GM23338 (cell line): Measurements from ENCODE around the gene FAM117B. TPM values are rescaled to one million over a fixed set of nuclear protein-coding genes. Genes with fewer than 3 reads are reported as not detected.

Source experiments
- ATAC-seq: fragments of 200-7000 bp; cut with Tn5 transposase; 3 replicates; pipeline ENCODE4 v1.9.1; 2020
- DNase-seq: peaks from one replicate; pipeline ENCODE4 v3.0.0-alpha.2; 2015; ENCODE audit warnings: low spot score
- H2AFZ ChIP-seq: fragments of 200-600 bp; sonication (generic); 2 replicates; pipeline ENCODE4 v1.8.0; 2016; ENCODE audit warnings: antibody characterized with exemption, mild to moderate bottlenecking, moderate library complexity
- H3F3A ChIP-seq: fragments of 200-600 bp; sonication (generic); replicated peaks from 2 replicates; pipeline ENCODE4 v1.8.0; 2017; ENCODE audit warnings: antibody characterized with exemption, mixed run types, low read depth
- H3K27ac ChIP-seq: fragments of 200-600 bp; sonication (generic); 2 replicates; pipeline ENCODE4 v1.6.1; 2016; ENCODE audit warnings: low read depth
- H3K27me3 ChIP-seq: fragments of 200-600 bp; sonication (generic); 2 replicates; pipeline ENCODE4 v1.8.0; 2016; ENCODE audit warnings: mild to moderate bottlenecking, mixed run types, moderate library complexity; ENCODE audit not compliant: insufficient read depth
- H3K36me3 ChIP-seq: fragments of 200-600 bp; sonication (generic); 2 replicates; pipeline ENCODE4 v1.8.0; 2016; ENCODE audit warnings: mild to moderate bottlenecking; ENCODE audit not compliant: insufficient read depth
- H3K4me1 ChIP-seq: fragments of 200-600 bp; sonication (generic); 2 replicates; pipeline ENCODE4 v1.8.0; 2016; ENCODE audit warnings: mild to moderate bottlenecking, moderate library complexity; ENCODE audit not compliant: insufficient read depth
- H3K4me2 ChIP-seq: fragments of 200-600 bp; sonication (generic); 2 replicates; pipeline ENCODE4 v1.7.1; 2017; ENCODE audit warnings: mixed run types
- H3K4me3 ChIP-seq: fragments of 200-600 bp; sonication (generic); 2 replicates; pipeline ENCODE4 v1.6.1; 2016; ENCODE audit warnings: mixed run types
- H3K79me2 ChIP-seq: fragments of 200-600 bp; sonication (generic); replicated peaks from 2 replicates; pipeline ENCODE4 v1.8.0; 2017; ENCODE audit warnings: mild to moderate bottlenecking; ENCODE audit not compliant: insufficient read depth
- H3K9me2 ChIP-seq: fragments of 200-600 bp; sonication (generic); 2 replicates; pipeline ENCODE4 v1.8.0; 2017; ENCODE audit not compliant: insufficient read depth
- H4K20me1 ChIP-seq: fragments of 200-600 bp; sonication (generic); replicated peaks from 2 replicates; pipeline ENCODE4 v1.8.0; 2017; ENCODE audit warnings: mild to moderate bottlenecking; ENCODE audit not compliant: insufficient read depth
- H3K27ac Mint-ChIP-seq: 2 replicates; pipeline ENCODE4 v1.8.0; 2020; ENCODE audit warnings: inconsistent platforms, mild to moderate bottlenecking, moderate library complexity, mixed read lengths
- H3K27me3 Mint-ChIP-seq: 3 replicates; pipeline ENCODE4 v1.8.0; 2022; ENCODE audit warnings: low read depth, mild to moderate bottlenecking, moderate library complexity, mixed read lengths, inconsistent platforms; ENCODE audit not compliant: insufficient read depth, poor library complexity
- H3K36me3 Mint-ChIP-seq: 3 replicates; pipeline ENCODE4 v1.8.0; 2021; ENCODE audit warnings: low read depth, mild to moderate bottlenecking, inconsistent platforms, moderate library complexity, mixed read lengths
- H3K4me1 Mint-ChIP-seq: 3 replicates; pipeline ENCODE4 v1.8.0; 2020; ENCODE audit warnings: mild to moderate bottlenecking, inconsistent platforms, mixed read lengths
- H3K4me3 Mint-ChIP-seq: 3 replicates; pipeline ENCODE4 v1.8.0; 2021; ENCODE audit warnings: moderate library complexity, mild to moderate bottlenecking, inconsistent platforms, mixed read lengths
- H3K9me3 Mint-ChIP-seq: 3 replicates; pipeline ENCODE4 v1.8.0; 2020; ENCODE audit warnings: moderate library complexity, mild to moderate bottlenecking, inconsistent platforms, mixed read lengths
- CREB1 ChIP-seq: fragments of 250-450 bp; sonication (Bioruptor Pico); IDR thresholded peaks from 2 replicates; pipeline ENCODE4 v1.5.0; 2020; ENCODE audit warnings: low read depth, mild to moderate bottlenecking, moderate library complexity
- CTCF ChIP-seq, 2 experiments: fragments of 200-600 bp in 1 of 2; sonication (generic) in 1 of 2; conservative IDR thresholded peaks; 2 replicates each; pipeline versions ENCODE4 v1.5.1 to v1.6.1; 2016 to 2017; ENCODE audit warnings: antibody characterized with exemption in 2 of 2, low read depth in 2 of 2, mild to moderate bottlenecking in 2 of 2, moderate library complexity in 1 of 2
- ETS1 ChIP-seq: IDR thresholded peaks from 2 replicates; pipeline ENCODE4 v1.6.1; 2016; ENCODE audit warnings: antibody characterized with exemption
- EZH2phosphoT487 ChIP-seq: fragments of 200-600 bp; sonication (generic); IDR thresholded peaks from one replicate; pipeline ENCODE4 v1.8.1; 2018; ENCODE audit warnings: antibody characterized with exemption; ENCODE audit not compliant: unreplicated experiment
- NANOG ChIP-seq: IDR thresholded peaks from 2 replicates; pipeline ENCODE4 v1.6.1; 2016; ENCODE audit warnings: antibody characterized with exemption, borderline replicate concordance
- POLR2AphosphoS5 ChIP-seq: IDR thresholded peaks from 2 replicates; pipeline ENCODE4 v1.6.1; 2016; ENCODE audit warnings: antibody characterized with exemption, low read depth
- REST ChIP-seq: IDR thresholded peaks from one replicate; pipeline ENCODE4 v1.6.1; 2018; ENCODE audit warnings: antibody characterized with exemption; ENCODE audit not compliant: unreplicated experiment
- STAT1 ChIP-seq: IDR thresholded peaks from one replicate; pipeline ENCODE4 v1.6.1; 2016; ENCODE audit warnings: antibody characterized with exemption; ENCODE audit not compliant: unreplicated experiment
- ZNF114 ChIP-seq: fragments of 250-450 bp; sonication (Bioruptor Pico); IDR thresholded peaks from 2 replicates; pipeline ENCODE4 v1.5.0; 2020; ENCODE audit warnings: mild to moderate bottlenecking, moderate library complexity
- ZNF331 ChIP-seq: fragments of 250-450 bp; sonication (Bioruptor Pico); IDR thresholded peaks from 2 replicates; pipeline ENCODE4 v1.5.0; 2020; ENCODE audit warnings: low read depth, mild to moderate bottlenecking, moderate library complexity
- ZNF462 ChIP-seq: fragments of 250-450 bp; sonication (Bioruptor Pico); IDR thresholded peaks from 2 replicates; pipeline ENCODE4 v1.5.0; 2020; ENCODE audit warnings: mild to moderate bottlenecking, moderate library complexity
- polyA plus RNA-seq: library from polyadenylated mRNA; unstranded; fragments of >200 nt; fragmentation: Nextera tagmentation; extraction: Ambion mirVana; gene quantifications from 2 replicates; pipeline ENCODE4 v1.2.1, GENCODE V29; 2016
- total RNA-seq: library from RNA; depleted of rRNA; stranded (reverse); fragments of >200 nt; shearing (Covaris generic); gene quantifications from 2 replicates; pipeline ENCODE4 v1.2.3, GENCODE V29; 2014

FAM117B gene
- total and polyA plus RNA-seq, 2 experiments from 2014 or later: 8.4 to 23.0 TPM

- TF ChIP-seq NANOG (no peak), POLR2AphosphoS5 (no peak), CTCF (conservative IDR thresholded peaks at IDR 0.05; ENCODE audit: low read depth in 2 of 2) (no peak), ZNF462 (no peak)
These were observed 91.3 kb downstream of the FAM117B start (continued) for GRCh38 chr2:202726070-202726469.

- no peak overlapping the region for H2AFZ ChIP-seq
- no peaks in the 10 kb centered on the region for H3K79me2 ChIP-seq
- no peaks in the 10 kb centered on the region for H3K4me1 Mint-ChIP-seq
- H3F3A ChIP-seq: no peaks in the 10 kb centered on the region
- H3K4me3 Mint-ChIP-seq: no peak overlapping the region
- H3K9me3 Mint-ChIP-seq: peaks cover 17% of the 10 kb centered on the region; the same call in 2 of the 3 replicates
- no peaks in the 10 kb centered on the region; the same call in 1 of the 2 replicates for H3K36me3 ChIP-seq
- no peak for DNase-seq
- H4K20me1 ChIP-seq: no peaks in the 10 kb centered on the region
- H3K36me3 Mint-ChIP-seq: peaks cover 31% of the 10 kb centered on the region
- H3K4me3 ChIP-seq: no peak overlapping the region
- H3K9me2 ChIP-seq: no peaks in the 10 kb centered on the region
- H3K27ac Mint-ChIP-seq: no peak overlapping the region
- H3K4me1 ChIP-seq: no peaks in the 10 kb centered on the region
- H3K27me3 ChIP-seq: no peaks in the 10 kb centered on the region
- ATAC-seq: no peak
- H3K27ac ChIP-seq: no peak overlapping the region
- H3K27me3 Mint-ChIP-seq: peaks cover 12% of the 10 kb centered on the region
- no peak overlapping the region for H3K4me2 ChIP-seq
- TF ChIP-seq EZH2phosphoT487: no peak
- no peak for TF ChIP-seq NANOG
- no peak for TF ChIP-seq CTCF (conservative IDR thresholded peaks at IDR 0.05; ENCODE audit: low read depth in 2 of 2)
- no peak for TF ChIP-seq STAT1
- no peak for TF ChIP-seq ZNF331
- TF ChIP-seq REST: no peak
- no peak for TF ChIP-seq ZNF114 (CRISPR knock-in tag)
- no peak for TF ChIP-seq CREB1 (CRISPR knock-in tag)
- no peak for TF ChIP-seq ETS1
These were observed 102.1 kb downstream of the FAM117B start for GRCh38 chr2:202736826-202737225.
